Activated CD4-positive, alpha-beta T cell treated with anti-CD3 and anti-CD28 coated beads, Interleukin-10, Interleukin-2, amounts not matched to agents 100 ng/mL and 50 ng/mL, durations not matched to agents 16 hours and 8 hours (primary cell): ENCODE data around the gene CCDC18.

ENCODE experiments used
- DNase-seq: peaks from one replicate; pipeline ENCODE4 v3.0.0-alpha.2; 2020

The CCDC18 gene

GRCh38 chr1:93321720-93322119 lies 141.2 kb downstream of the CCDC18 start:
- DNase-seq: no peak

- DNase-seq: no peak
These were observed 141.8 kb downstream of the CCDC18 start for GRCh38 chr1:93322349-93322748.

- no peak for DNase-seq
These were observed 142.8 kb downstream of the CCDC18 start for GRCh38 chr1:93323185-93323820.

GRCh38 chr1:93324486-93325464 lies 144.3 kb downstream of the CCDC18 start:
- no peak for DNase-seq
